ENCODE data around the gene CYBC1.

The CYBC1 gene

DNA sequence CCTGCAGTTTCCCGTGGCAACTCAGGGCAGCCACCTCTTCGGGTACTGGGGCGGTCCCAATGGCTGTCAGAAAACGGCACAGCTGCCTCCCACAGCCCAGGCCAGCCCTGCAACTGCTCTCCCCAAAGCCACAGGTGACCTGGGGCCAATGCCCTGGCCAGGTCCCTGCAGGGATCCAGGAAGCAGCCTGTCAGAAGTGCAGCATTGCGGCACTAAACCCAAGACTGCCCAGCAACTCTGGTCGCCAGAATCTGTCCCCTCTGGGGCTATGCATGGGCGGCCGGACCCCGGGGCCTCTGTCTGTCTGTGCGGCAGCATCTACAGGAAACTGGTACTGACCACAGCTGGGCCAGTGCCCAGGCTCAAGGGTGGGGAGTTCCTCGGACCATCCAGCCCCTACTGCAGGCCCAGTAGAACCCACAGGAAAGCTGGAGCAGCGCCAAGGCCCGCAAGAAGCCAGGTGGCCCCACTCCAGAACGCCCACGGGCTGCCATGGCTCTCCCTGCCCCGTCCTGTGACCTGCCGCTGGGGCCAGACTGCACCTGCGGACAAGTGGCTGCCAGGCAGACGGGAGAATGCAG is 5.5 kb downstream of the CYBC1 start:
- DNase-seq, result no peak
- TF ChIP-seq, protein P1, sequence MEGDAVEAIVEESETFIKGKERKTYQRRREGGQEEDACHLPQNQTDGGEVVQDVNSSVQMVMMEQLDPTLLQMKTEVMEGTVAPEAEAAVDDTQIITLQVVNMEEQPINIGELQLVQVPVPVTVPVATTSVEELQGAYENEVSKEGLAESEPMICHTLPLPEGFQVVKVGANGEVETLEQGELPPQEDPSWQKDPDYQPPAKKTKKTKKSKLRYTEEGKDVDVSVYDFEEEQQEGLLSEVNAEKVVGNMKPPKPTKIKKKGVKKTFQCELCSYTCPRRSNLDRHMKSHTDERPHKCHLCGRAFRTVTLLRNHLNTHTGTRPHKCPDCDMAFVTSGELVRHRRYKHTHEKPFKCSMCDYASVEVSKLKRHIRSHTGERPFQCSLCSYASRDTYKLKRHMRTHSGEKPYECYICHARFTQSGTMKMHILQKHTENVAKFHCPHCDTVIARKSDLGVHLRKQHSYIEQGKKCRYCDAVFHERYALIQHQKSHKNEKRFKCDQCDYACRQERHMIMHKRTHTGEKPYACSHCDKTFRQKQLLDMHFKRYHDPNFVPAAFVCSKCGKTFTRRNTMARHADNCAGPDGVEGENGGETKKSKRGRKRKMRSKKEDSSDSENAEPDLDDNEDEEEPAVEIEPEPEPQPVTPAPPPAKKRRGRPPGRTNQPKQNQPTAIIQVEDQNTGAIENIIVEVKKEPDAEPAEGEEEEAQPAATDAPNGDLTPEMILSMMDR (IDR thresholded peaks at IDR 0.05; ENCODE audit: low read depth, low read length), result no peak
- Histone ChIP-seq H3K9me3 (no peaks in the 10 kb centered on the region), H3K4me1 (peaks cover 10% of the 10 kb centered on the region), H3K36me3 (no peaks in the 10 kb centered on the region; the same call in none of the 2 replicates), H3K27me3 (no peaks in the 10 kb centered on the region), H3K4me3 (ENCODE audit: low read depth, low read length) (no peak overlapping the region)

DNA sequence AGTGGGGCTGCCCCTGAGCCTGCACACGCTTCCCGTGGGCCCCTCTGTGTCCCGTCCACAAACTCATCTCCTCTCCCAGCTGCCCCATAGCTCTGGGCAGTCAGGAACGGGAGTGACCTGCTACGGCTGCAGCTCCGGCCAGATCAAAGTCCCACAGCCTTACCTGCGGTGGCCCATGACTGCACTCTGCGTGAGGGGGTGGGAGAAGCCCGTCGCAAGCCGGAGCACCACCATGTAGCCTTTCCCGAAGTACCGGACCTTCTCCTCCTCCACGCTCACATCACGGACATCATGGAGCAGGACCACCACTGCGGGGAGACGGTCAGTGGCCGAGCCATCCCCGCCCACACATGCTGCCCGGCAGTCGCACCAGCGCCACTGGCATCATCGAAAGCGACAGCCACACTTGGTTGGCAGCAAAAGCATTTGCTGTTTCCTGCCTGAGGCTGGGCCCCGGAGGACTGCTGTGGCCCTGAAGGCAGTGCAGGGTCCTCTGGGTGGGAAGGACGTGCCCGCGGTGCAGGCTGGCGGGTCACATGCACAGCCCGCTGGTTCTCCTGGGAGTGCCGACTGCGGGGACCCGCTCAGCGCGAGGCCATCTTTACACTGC is 6.2 kb downstream of the CYBC1 start:
- Histone ChIP-seq H3K4me3 (ENCODE audit: low read depth, low read length) (no peak overlapping the region), H3K9me3 (no peaks in the 10 kb centered on the region), H3K36me3 (no peaks in the 10 kb centered on the region; the same call in none of the 2 replicates), H3K4me1 (peaks cover 10% of the 10 kb centered on the region), H3K27me3 (no peaks in the 10 kb centered on the region)
- no peak for DNase-seq
- TF ChIP-seq, protein P1 (IDR thresholded peaks at IDR 0.05; ENCODE audit: low read depth, low read length), result no peak

DNA sequence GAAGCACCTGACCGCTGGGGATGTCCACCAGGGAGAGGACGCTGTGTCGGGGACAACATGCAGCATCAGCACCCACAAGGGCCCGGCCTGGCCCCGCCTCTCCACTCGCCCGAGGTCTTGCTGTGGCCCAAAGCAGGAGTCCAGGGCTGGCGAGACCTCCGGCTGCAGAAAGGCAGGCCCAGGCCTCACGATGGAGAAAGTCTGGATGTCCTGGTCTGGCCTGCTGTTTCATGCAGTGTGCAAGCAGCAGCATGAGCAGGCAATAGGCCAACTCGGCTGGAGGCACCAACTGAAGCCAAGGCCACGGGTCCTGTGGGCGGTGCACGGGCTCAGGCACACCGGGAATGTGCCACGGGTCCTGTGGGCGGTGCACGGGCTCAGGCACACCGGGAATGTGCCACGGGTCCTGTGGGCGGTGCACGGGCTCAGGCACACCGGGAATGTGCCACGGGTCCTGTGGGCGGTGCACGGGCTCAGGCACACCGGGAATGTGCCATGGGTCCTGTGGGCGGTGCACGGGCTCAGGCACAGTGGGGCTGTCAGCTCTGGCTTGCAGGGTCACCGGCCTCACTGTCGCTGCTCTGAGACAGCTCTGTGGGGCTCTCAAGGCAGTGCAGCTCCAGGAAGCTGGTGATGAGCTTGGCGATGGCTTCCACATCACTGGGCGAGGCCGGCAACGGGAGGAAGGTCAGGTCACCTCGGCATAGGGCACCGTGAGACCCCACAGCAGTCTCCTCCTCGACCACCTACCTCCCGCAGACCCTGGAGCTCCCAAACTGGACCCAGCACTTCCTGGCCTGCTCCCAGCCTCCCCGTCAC is 6.9 kb downstream of the CYBC1 start:
- no peak for DNase-seq
- no peaks in the 10 kb centered on the region for H3K9me3 ChIP-seq
- no peaks in the 10 kb centered on the region for H3K27me3 ChIP-seq
- no peak overlapping the region for H3K4me3 ChIP-seq (ENCODE audit: low read depth, low read length)
- no peaks in the 10 kb centered on the region; the same call in none of the 2 replicates for H3K36me3 ChIP-seq
- peaks cover 10% of the 10 kb centered on the region for H3K4me1 ChIP-seq
- TF ChIP-seq, protein P1 (IDR thresholded peaks at IDR 0.05; ENCODE audit: low read depth, low read length), result no peak

DNA sequence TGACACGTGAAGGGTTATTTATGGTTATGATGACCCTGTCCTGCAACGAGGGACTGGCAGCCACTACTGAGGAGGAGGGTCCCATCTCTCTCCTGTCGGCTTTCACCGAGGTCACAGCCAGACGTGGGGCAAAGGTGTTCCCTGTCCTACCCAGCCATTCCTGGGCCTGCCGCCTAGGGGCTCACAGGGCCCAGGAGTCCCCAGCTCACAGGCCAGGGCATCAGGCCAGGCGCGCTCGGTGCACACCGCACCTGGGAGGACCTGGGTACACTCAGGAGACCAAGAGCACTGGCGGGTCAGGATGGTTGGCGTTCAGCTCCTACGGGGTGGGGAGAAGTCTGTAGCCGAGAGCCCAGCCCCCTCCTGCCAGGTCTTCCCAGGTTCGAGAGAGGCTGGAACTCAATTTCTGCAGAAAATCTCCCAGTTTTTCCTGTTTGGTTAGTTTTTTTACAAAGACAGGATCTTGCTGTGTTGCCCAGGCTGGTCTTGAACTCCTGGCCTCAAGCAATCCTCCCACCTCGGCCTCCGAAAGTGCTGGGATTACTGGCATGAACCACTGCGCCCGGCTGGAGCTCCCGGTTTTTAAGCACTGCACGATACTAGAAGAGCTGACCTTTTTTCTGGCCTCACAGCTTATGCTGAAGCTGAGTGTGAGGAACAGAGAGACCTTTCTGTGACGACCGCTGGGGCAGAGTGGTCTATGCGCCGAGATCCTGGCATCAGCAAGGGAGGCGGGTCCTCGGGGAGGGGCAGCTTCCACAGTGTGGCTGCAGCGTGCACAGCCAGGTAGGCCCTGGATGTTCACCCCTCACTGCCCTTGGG is 7.7 kb downstream of the CYBC1 start:
- Histone ChIP-seq H3K36me3 (no peaks in the 10 kb centered on the region; the same call in none of the 2 replicates), H3K4me1 (peaks cover 10% of the 10 kb centered on the region), H3K4me3 (ENCODE audit: low read depth, low read length) (no peak overlapping the region), H3K27me3 (no peaks in the 10 kb centered on the region), H3K9me3 (no peaks in the 10 kb centered on the region)
- TF ChIP-seq, protein P1 (IDR thresholded peaks at IDR 0.05; ENCODE audit: low read depth, low read length), result no peak
- DNase-seq, result no peak

DNA sequence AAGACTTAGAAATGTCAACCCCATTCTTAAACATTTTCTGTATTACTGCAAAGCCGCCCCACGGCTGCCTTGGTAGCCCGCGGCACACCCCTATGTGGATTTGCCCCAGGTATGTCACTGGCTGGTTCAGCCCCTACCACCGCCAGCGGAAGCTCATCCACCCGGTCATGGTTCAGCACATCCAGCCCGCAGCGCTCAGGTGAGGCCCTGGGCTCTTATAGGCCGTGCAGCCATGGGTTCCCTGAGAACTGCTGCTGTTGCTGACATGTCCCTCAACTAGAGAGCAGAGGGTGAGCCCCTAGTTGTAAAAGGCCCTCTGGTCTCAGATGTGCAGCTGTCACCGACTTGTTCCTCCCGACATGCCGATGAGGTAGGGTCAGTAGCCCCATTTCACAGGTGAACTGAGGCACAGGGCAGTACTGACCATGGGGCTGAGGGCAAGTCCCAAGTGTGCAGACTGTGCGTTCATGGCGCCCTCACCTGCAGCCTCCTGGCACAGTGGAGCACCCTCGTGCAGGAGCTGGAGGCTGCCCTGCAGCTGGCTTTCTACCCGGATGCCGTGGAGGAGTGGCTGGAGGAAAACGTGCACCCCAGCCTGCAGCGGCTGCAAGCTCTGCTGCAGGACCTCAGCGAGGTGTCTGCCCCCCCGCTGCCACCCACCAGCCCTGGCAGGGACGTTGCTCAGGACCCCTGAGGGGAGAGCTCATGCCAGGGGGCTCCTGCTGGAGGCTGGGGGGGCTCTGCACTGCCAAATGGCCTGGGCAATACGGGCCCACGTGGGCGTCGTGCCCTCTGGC is 8.7 kb downstream of the CYBC1 start:
- Histone ChIP-seq H3K4me3 (ENCODE audit: low read depth, low read length) (no peak overlapping the region), H3K9me3 (no peaks in the 10 kb centered on the region), H3K4me1 (peaks cover 10% of the 10 kb centered on the region), H3K27me3 (no peaks in the 10 kb centered on the region), H3K36me3 (no peaks in the 10 kb centered on the region; the same call in none of the 2 replicates)
- DNase-seq, result no peak
- TF ChIP-seq, protein P1 (IDR thresholded peaks at IDR 0.05; ENCODE audit: low read depth, low read length), result no peak
